VCaP (cell line): ENCODE measurements around the gene RFX2.

Experiments used
- H3K27ac ChIP-seq: fragments of 450-650 bp; 2 replicates; pipeline ENCODE4 v1.5.1; 2017
- TF ChIP-seq, protein P1 (sequence below): fragments of 450-650 bp; conservative IDR thresholded peaks from 2 replicates; pipeline ENCODE4 v1.5.1; 2017; ENCODE audit warnings: mild to moderate bottlenecking, moderate library complexity

RFX2 gene

DNA sequence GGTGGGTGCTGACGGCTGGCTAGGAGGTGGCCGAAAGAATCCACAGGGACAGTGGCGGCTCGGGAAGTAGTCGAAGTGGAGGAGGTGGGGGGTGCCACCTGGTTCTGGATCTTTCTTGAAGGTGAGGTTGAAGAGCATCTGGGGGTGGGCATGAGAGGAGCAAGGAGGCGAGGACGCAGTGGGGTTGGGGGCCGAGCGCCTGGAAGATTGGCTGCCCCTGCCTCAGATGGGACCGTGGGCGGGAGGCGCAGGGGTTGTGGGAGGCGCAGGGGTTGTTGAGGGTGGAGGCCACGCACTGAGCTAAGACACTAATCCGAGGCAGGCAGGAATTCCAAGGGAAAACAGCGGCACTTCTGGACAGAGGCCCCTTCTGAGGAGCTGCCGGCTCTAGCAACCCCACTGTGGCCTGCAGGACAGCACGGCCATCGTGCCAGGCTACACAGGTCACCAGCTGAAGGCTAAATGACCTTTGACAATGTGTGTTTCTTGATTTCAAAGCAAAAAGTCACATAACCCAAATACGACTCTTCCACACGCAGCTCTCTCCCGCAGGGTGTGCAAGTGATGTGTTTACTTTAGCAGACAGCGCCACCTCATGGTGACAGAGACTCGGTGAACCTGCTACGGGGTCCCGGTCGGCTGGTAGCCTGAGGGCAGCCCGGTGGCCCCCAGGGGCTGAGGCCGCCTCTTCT is 88.3 kb downstream of the RFX2 start:
- peak overlapping the region; percentile 99 for H3K27ac ChIP-seq
- TF ChIP-seq, protein P1, sequence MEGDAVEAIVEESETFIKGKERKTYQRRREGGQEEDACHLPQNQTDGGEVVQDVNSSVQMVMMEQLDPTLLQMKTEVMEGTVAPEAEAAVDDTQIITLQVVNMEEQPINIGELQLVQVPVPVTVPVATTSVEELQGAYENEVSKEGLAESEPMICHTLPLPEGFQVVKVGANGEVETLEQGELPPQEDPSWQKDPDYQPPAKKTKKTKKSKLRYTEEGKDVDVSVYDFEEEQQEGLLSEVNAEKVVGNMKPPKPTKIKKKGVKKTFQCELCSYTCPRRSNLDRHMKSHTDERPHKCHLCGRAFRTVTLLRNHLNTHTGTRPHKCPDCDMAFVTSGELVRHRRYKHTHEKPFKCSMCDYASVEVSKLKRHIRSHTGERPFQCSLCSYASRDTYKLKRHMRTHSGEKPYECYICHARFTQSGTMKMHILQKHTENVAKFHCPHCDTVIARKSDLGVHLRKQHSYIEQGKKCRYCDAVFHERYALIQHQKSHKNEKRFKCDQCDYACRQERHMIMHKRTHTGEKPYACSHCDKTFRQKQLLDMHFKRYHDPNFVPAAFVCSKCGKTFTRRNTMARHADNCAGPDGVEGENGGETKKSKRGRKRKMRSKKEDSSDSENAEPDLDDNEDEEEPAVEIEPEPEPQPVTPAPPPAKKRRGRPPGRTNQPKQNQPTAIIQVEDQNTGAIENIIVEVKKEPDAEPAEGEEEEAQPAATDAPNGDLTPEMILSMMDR = peak; percentile 70

DNA sequence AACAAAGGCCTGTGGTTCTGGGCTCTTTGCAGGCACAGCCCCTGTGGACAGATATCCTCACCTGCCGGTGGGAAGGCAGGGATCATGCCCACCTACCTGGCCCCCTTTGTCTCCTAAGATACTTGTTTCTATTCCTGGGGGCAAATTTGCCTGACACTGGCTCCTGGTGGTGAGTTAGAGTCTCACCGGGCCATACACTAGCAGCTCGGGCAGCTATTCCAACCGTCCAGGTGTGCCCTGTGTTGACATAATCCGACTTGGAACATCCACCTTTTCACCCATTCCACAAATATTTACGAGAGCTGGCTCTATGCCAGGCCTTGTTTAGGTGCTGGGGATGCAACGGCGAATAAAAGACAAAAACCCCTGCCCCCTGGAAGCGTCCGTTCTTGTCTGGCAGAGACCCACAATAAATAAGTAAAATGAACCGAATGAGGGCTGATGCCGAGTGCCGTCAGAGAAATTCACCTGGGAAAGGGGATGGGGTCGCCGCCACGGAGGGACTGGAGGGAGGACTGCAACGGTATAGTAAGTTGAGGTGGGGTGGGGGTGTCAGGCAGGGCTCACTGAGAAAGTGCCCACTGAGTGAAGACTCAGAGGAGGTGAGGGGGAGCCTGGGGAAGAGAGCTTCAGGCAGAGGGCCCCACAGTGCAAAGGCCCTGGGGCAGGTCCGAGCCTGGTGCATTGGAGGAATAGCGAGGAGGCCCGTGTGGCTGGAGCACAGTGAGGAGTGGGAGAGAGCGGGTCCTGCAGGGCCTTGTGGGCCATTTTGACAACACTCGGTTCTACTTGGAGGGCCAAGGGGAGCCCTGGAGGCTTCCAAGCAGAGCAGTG is 89.1 kb downstream of the RFX2 start:
- H3K27ac ChIP-seq = peak overlapping the region; percentile 99
- TF ChIP-seq, protein P1 = peak; percentile 39

DNA sequence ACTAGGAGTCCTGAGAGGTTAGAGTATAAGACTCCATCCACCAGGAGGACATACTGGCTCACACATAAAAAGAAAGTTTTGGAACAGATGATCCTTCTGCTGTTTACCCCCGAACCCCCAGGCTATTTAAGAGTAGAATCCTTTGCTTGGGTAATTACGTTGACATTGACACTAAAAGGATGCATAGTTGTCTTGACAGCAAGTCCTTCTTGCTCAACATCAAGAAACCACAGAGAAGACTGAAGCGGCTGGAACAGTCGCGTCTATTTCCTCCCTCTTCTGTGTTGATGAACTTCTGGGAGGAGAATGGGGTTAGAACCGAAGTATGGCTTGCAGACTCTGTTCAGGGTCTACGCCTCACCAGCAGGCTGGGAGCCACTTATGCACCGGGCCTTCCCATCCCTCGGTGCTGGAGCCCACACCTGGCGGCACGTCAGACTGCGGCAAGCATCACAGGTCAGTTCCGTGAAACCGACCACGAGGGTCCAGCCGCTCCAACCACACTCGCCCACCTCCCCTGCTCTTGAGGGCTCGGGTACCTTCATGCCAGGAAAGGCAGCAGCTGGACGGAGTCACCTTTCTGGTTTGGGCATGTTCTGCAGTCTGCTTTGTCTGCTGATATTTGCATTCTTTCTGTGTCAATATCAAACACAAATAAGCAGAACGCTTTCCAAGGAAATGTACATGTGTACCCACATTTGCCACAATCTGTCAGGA is 90.0 kb downstream of the RFX2 start:
- TF ChIP-seq, protein P1 = no peak
- peak overlapping the region; percentile 99 for H3K27ac ChIP-seq

DNA sequence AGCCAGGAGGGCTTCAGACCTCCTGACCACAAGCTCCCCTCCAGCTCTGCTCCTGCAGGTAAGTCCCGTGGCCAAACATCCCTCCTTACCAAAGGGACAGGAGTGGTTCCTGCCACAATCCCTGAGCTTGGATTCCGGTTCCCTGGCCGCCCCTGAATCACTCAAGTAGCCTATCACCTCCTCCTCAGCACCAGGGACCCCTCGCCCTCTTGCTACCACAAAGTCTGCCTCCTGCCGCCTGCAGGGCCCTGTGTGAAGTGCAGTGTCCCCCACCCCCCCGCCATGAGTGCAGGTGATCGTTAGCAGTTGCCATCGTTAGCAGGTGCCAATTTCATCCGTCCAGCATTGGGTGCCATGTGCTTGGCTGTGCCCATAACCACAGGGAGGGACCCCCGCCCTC is 91.5 kb downstream of the RFX2 start:
- peak overlapping the region; percentile 99; the same call in 1 of the 2 replicates for H3K27ac ChIP-seq
- TF ChIP-seq, protein P1 = no peak

DNA sequence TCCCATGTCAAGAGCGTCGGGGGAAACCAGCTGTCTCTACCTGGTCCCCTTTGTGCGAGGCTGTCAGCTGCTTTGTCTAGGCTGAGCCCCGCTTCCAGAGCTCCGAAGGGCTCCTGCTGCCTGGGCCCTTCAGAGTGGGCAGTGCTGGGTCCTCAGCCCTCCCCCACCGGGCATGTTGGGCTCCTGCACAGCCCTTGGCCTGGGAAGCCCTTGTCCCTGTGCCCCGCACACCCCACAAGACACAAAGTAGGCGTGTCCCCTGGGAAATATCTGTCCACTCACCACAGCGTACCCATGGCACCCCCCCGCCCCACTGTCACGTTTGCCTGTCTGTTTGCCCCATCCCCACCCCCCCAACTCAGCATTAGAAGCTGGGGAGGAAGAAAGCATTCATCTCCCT is 92.7 kb downstream of the RFX2 start:
- H3K27ac ChIP-seq = no peak overlapping the region
- TF ChIP-seq, protein P1 = no peak

DNA sequence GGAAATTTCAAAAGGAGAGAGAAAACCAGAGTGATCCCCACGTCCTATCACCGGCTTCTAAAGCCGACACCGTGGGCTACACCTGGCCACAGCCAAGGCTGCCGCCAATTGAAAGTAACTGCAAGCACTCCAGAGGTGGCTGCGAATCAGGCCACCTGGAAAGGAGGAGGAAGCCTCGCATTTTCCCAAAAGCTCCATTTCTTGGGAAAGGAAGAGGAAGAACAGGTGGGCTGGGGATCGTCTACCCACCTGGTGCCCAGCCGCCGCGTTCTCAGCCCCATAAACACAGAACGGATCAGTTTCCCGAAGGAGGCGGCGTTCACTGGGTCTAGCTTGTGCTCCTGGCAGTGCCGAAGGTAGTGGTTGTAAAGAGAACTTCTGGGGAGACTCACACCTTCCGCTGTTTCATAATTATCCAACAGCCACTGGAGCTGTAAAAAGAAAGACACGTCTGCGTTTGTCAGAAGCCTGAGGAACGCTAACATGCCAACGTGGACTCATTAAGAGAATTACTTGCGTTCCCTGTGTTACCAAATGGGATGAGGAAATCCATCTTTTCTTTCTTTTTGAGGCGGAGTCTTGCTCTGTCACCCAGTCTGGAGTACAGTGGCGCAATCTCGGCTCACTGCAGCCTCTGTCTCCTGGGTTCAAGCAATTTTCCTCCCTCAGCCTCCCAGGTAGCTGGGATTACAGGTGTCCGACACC is 94.3 kb downstream of the RFX2 start:
- TF ChIP-seq, protein P1 = no peak
- no peak overlapping the region for H3K27ac ChIP-seq
